ENCODE measurements around the gene ADGRV1.

DNA sequence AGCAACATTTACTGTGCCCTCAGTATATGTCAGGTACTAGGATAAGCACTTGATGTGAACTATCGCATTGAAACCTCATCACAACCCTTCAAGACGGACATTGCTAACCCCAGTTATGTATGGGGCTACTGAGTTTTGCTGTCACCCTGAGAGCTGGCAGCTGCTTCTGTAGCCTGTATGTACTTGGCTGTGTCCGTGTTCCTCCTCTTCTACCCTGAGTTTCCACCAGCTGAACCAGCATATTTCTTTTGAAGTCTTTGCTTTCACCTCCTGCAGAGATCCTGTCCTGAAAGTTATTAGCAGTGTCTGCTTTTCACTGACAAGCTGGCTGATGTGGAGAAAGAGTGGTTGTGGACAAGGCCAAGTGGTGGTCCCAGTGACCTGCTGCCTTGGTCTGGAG is 63.3 kb downstream of the ADGRV1 start:
- TF ChIP-seq, protein P1, sequence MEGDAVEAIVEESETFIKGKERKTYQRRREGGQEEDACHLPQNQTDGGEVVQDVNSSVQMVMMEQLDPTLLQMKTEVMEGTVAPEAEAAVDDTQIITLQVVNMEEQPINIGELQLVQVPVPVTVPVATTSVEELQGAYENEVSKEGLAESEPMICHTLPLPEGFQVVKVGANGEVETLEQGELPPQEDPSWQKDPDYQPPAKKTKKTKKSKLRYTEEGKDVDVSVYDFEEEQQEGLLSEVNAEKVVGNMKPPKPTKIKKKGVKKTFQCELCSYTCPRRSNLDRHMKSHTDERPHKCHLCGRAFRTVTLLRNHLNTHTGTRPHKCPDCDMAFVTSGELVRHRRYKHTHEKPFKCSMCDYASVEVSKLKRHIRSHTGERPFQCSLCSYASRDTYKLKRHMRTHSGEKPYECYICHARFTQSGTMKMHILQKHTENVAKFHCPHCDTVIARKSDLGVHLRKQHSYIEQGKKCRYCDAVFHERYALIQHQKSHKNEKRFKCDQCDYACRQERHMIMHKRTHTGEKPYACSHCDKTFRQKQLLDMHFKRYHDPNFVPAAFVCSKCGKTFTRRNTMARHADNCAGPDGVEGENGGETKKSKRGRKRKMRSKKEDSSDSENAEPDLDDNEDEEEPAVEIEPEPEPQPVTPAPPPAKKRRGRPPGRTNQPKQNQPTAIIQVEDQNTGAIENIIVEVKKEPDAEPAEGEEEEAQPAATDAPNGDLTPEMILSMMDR (IDR thresholded peaks at IDR 0.05; ENCODE audit: low read depth, low read length, poor library complexity, severe bottlenecking): no peak
- TF ChIP-seq EZH2phosphoT487 (IDR thresholded peaks at IDR 0.05; ENCODE audit: borderline replicate concordance, low read length): no peak

Data from DOHH2 (cell line).